GM12891 (cell line): ENCODE results near the gene MTG2.

Source experiments
- POLR2A ChIP-seq: IDR thresholded peaks from 2 replicates; pipeline ENCODE4 v1.6.1; 2011; ENCODE audit warnings: low read depth, low read length, control low read depth
- POLR2AphosphoS5 ChIP-seq: IDR thresholded peaks from 2 replicates; pipeline ENCODE4 v1.6.1; 2011; ENCODE audit warnings: low read depth, low read length, control low read depth
- POU2F2 ChIP-seq: IDR thresholded peaks from 2 replicates; pipeline ENCODE4 v1.6.1; 2011; ENCODE audit warnings: low read depth, mild to moderate bottlenecking, control low read depth, low read length, moderate library complexity
- TAF1 ChIP-seq: IDR thresholded peaks from 2 replicates; pipeline ENCODE4 v1.6.1; 2011; ENCODE audit warnings: low read depth, low read length, control low read depth

- no peak for TF ChIP-seq POLR2AphosphoS5
- no peak for TF ChIP-seq POLR2A
- no peak for TF ChIP-seq TAF1
- no peak for TF ChIP-seq POU2F2
Measured at GRCh38 chr20:62206388-62206775, 23.6 kb downstream of the MTG2 start.
